HG03571 (cell line): ENCODE measurements around the gene PLEKHG5.

Source experiments
- ATAC-seq: cut with Tn5 transposase; IDR thresholded peaks from one replicate; pipeline ENCODE4 v1.9.1; 2021; ENCODE audit not compliant: unreplicated experiment

Gene PLEKHG5

GRCh38 chr1:6477039-6477820, 14.2 kb downstream of the PLEKHG5 start:
- ATAC-seq, result no peak

GRCh38 chr1:6476483-6476882, 15.0 kb downstream of the PLEKHG5 start:
- ATAC-seq, result no peak

- no peak for ATAC-seq
These were observed 15.9 kb downstream of the PLEKHG5 start for GRCh38 chr1:6475381-6476133.

GRCh38 chr1:6474815-6475282, 16.6 kb downstream of the PLEKHG5 start:
- no peak for ATAC-seq

- ATAC-seq, result no peak
These were observed 17.3 kb downstream of the PLEKHG5 start for GRCh38 chr1:6473974-6474814.

- no peak for ATAC-seq
These were observed 18.3 kb downstream of the PLEKHG5 start for GRCh38 chr1:6473156-6473555.

GRCh38 chr1:6472391-6472790, 19.1 kb downstream of the PLEKHG5 start:
- no peak for ATAC-seq

GRCh38 chr1:6471970-6472368, 19.5 kb downstream of the PLEKHG5 start:
- no peak for ATAC-seq

GRCh38 chr1:6471086-6471969, 20.1 kb downstream of the PLEKHG5 start:
- ATAC-seq, result no peak

GRCh38 chr1:6470132-6471085, 21.1 kb downstream of the PLEKHG5 start:
- no peak for ATAC-seq

GRCh38 chr1:6468729-6469461, 22.6 kb downstream of the PLEKHG5 start:
- ATAC-seq, result no peak

- no peak for ATAC-seq
These were observed 23.5 kb downstream of the PLEKHG5 start for GRCh38 chr1:6467744-6468688.

GRCh38 chr1:6467224-6467623, 24.2 kb downstream of the PLEKHG5 start:
- no peak for ATAC-seq

- ATAC-seq, result no peak
These were observed 24.7 kb downstream of the PLEKHG5 start for GRCh38 chr1:6466751-6467150.

- ATAC-seq, result no peak
These were observed 25.4 kb downstream of the PLEKHG5 start, which contains the start of gene TNFRSF25 for GRCh38 chr1:6466023-6466422. TNFRSF25 (minus strand) TSS chr1:6466173; CDS start chr1:6466107, 66 bp downstream.

GRCh38 chr1:6465461-6466005, 25.9 kb downstream of the PLEKHG5 start:
- ATAC-seq, result no peak

- ATAC-seq, result no peak
These were observed 26.6 kb downstream of the PLEKHG5 start for GRCh38 chr1:6464915-6465314.
